ENCODE measurements around the gene JPH3.

Gene JPH3

DNA sequence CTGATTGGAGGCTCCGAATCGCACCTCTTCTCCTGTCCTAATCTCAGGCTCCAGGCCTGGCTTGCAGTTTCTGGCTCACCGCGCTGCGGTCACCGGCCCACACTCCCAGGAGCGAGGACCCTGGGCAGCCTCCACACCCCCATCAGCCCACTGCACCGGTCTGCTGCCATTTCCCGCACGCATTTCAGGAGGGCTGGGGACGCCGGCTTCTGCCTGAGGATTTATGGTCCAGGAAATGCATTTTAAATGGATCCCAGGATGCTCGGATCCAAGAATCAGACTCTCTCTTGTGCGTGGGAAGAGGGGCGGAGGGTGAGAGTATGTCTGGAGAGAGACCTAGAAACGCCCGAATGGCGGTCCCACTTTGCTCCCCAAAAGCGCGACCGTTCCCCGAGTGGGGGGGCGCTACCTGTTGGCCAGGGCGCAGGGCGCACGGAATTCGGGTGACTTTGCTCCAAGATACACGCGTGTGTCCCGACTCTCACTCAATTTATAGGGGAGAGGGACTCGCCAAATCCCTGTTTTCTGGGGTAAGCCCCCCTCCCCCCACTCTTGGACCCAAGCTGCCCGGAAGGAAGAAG is 817 bp upstream of the JPH3 start:
- DNase-seq (ENCODE audit: low spot score) = no peak
- Histone ChIP-seq H3K27ac (no peak overlapping the region), H3K4me3 (no peak overlapping the region)
- no peak for TF ChIP-seq CTCF (IDR thresholded peaks at IDR 0.05)

- no peak for DNase-seq (ENCODE audit: low spot score)
- no peak overlapping the region for H3K27ac ChIP-seq
- peak overlapping the region; percentile 52 for H3K4me3 ChIP-seq
- TF ChIP-seq CTCF (IDR thresholded peaks at IDR 0.05) = no peak
Measured at GRCh38 chr16:87602821-87603683, 744 bp downstream of the JPH3 start.

DNA sequence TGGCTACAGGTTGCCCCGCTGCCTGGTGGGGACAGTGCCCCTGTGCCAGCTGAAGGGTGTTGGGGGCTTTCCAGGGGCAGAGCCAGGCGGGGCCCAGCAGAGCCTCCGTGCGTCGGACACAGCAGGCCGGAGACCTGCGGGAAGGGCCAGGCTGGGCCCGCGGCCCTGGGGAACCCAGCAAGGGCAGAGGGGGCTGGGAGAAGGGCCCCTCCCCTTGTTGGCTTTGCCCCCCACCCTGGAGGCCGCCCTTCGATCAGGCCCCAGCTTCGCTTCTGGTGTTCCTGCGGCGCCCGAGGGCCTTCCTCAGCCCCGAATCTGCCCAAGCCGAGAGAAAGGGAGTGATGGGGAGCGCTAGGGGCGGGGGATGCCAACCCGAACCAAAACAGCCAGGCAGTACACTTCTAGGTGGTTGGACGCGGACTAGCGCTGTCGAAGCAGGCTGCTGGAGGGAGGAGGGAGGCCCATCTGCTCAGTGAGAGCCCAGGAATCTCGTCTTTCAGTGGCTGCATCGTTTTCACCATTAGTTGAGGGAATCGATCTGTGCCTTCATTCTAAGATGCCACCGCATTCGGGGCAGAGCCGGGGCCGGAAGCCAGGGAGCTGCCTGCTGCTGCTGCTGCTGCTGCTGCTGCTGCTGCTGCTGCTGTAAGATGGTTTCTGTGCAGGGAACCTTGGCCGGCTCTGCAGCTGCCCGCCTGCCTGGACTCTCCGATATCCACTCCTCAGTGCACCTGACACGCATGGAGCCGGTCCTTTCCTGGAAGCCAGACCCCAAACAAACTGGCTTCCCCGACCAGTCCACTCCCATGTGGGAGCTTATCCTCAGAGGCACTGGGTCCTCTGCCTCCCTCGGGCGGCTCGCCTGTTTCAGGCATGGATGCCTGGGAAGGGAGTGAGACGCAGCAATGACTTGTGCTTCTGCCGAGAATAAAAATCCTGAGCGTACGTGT is 1.7 kb downstream of the JPH3 start:
- no peak overlapping the region for H3K4me3 ChIP-seq
- H3K27ac ChIP-seq = no peak overlapping the region
- no peak for TF ChIP-seq CTCF (IDR thresholded peaks at IDR 0.05)
- no peak for DNase-seq (ENCODE audit: low spot score)

DNA sequence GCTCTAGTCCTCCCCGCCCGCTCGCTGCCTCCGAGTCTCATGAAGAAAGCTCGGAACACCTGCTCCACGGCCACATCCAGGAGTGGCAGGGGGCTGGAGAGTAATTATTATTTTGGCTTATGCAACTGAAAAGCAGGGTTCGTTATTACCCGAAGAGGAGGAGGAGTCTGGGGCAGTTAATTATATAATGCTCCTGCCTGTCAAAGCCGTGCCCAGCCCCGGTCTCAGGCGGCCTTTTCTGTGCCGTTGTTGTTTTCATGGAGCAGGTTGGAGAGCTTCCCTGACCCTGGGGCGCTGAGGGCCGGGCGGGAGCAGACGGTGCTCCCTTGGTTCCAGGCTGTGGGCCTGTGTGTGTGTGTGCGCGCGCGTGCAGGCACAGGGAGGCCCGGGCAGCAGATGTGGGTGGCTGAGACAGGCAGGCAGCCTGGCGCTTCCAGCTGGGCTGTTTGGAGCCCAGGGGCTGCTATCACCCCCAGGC is 2.4 kb downstream of the JPH3 start:
- TF ChIP-seq CTCF (IDR thresholded peaks at IDR 0.05) = no peak
- no peak for DNase-seq (ENCODE audit: low spot score)
- H3K4me3 ChIP-seq = no peak overlapping the region
- no peak overlapping the region for H3K27ac ChIP-seq

DNA sequence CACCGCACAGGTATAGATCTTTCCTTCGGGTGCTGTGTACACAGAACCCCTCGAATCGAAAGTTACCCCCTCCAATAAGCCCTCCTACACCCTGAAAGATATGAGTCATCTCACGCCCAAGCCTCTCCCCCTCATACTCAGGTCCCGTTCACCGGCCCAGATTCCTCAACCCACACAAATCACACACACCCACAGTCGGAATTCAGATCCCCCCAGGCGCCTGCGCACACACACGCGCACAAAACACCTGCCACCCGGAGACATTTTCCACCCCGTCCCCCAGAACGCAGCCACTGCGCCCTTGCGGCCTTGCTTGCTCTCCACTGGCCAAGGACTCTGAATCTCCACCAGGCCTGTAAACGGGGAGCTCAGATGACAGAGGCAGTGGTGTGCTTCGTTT is 4.9 kb downstream of the JPH3 start:
- DNase-seq (ENCODE audit: low spot score) = no peak
- no peak overlapping the region for H3K27ac ChIP-seq
- no peak for TF ChIP-seq CTCF (IDR thresholded peaks at IDR 0.05)

DNA sequence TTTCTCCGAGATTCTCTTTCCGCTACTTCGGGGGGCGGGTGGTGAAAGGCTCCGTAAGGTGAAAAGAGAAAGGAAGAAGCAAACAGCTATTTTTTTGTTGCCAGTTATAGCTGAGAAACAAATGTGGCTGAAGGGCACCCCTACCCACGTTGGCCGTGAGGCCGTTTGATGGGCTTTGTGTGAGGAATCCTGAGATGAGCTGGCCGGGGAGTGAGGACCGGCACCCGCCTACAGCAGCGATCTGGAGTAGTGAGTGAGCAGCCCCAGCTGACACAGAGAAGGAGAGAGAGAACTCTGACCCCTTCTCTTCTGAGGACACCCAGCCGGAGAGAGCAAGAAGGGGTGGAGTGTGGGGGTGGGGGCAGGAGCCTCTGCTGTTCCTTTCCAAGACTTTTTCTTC is 5.6 kb downstream of the JPH3 start:
- no peak for DNase-seq (ENCODE audit: low spot score)
- no peak for TF ChIP-seq CTCF (IDR thresholded peaks at IDR 0.05)
- H3K27ac ChIP-seq = no peak overlapping the region
- H3K4me3 ChIP-seq = no peak overlapping the region

More for the DNA sequence above, 4.9 kb downstream of the JPH3 start:
- H3K4me3 ChIP-seq = no peak overlapping the region

Measured in coronary artery (tissue), 2 donors.